ENCODE data around the gene PSG1. TPM values are rescaled to one million over a fixed set of nuclear protein-coding genes. Genes with fewer than 3 reads are reported as not detected.
"Not testable (repeated sequence)": the region's sequence is repeated elsewhere in the genome, so short reads cannot be mapped to it uniquely, and the experiment has no call there.

The PSG1 gene
- total RNA-seq, 1 experiment from 2014 or later, result not detected

GRCh38 chr19:42882010-42882409 is 2.5 kb upstream of the PSG1 start:
- not testable (repeated sequence) for H3K9ac ChIP-seq (ENCODE audit: extremely low read depth, insufficient read length, low read length); H2BK15ac ChIP-seq (ENCODE audit: low read depth, low read length); H4K91ac ChIP-seq (ENCODE audit: insufficient read length, low read depth, low read length); H2BK5ac ChIP-seq (ENCODE audit: insufficient read length, low read length); H3T11ph ChIP-seq (ENCODE audit: low read length); H2BK20ac ChIP-seq (ENCODE audit: low read depth, low read length, poor library complexity, severe bottlenecking); H2BK12ac ChIP-seq (ENCODE audit: insufficient read length, low read depth, low read length); H3K23me2 ChIP-seq (ENCODE audit: insufficient read length, low read depth, low read length, poor library complexity, severe bottlenecking); H3K27ac ChIP-seq (ENCODE audit: insufficient read length, low read depth, low read length); H4K8ac ChIP-seq (replicated peaks; ENCODE audit: insufficient read length, low read depth, low read length); H3K14ac ChIP-seq (ENCODE audit: insufficient read depth, low read length); H2AK5ac ChIP-seq (ENCODE audit: insufficient read length, low read length); H4K5ac ChIP-seq (ENCODE audit: insufficient read length, low read depth, low read length); H3K4ac ChIP-seq (ENCODE audit: low read depth, low read length); H3K18ac ChIP-seq (ENCODE audit: insufficient read length, low read depth, low read length); H3K27me3 ChIP-seq (ENCODE audit: insufficient read depth, low read length); H2AFZ ChIP-seq (ENCODE audit: low read length); H3K4me1 Mint-ChIP-seq; H2BK120ac ChIP-seq (ENCODE audit: low read depth, low read length, poor library complexity, severe bottlenecking); H3K4me3 Mint-ChIP-seq; DNase-seq; H3K79me2 ChIP-seq (ENCODE audit: insufficient read depth, low read length); H3K79me1 ChIP-seq (ENCODE audit: insufficient read depth, low read depth, low read length, poor library complexity, severe bottlenecking); H3K4me2 ChIP-seq (ENCODE audit: insufficient read depth, insufficient read length, low read length); H4K20me1 ChIP-seq (ENCODE audit: control insufficient read depth, insufficient read depth, insufficient read length); H3K23ac ChIP-seq (ENCODE audit: insufficient read length, low read depth, low read length); H3K56ac ChIP-seq (ENCODE audit: insufficient read length, low read depth, low read length); H3K4me1 ChIP-seq (ENCODE audit: insufficient read depth, low read length); H3K27ac Mint-ChIP-seq
- peaks cover 96% of the 10 kb centered on the region in 2 experiments for H3K9me3 Mint-ChIP-seq
- H3K27me3 Mint-ChIP-seq (ENCODE audit: low read depth), result peaks cover 12% of the 10 kb centered on the region
- H3K36me3 Mint-ChIP-seq (ENCODE audit: insufficient read depth in 1 of 3, low read depth in 3 of 3), result peaks cover 8 to 57% (median 12%) of the 10 kb centered on the region in 3 experiments; a peak in 6 of 7 replicates
- peaks cover 44% of the 10 kb centered on the region for H3K9me3 ChIP-seq (ENCODE audit: control insufficient read depth, low read depth, low read length)
- no CpG with 5 or more reads among the region's 5 CpGs for WGBS (ENCODE audit: extremely low coverage, insufficient read length, low lambda C conversion rate)

Data from H9 (cell line).